Measurements from ENCODE around the gene FCAMR.

The FCAMR gene

DNA sequence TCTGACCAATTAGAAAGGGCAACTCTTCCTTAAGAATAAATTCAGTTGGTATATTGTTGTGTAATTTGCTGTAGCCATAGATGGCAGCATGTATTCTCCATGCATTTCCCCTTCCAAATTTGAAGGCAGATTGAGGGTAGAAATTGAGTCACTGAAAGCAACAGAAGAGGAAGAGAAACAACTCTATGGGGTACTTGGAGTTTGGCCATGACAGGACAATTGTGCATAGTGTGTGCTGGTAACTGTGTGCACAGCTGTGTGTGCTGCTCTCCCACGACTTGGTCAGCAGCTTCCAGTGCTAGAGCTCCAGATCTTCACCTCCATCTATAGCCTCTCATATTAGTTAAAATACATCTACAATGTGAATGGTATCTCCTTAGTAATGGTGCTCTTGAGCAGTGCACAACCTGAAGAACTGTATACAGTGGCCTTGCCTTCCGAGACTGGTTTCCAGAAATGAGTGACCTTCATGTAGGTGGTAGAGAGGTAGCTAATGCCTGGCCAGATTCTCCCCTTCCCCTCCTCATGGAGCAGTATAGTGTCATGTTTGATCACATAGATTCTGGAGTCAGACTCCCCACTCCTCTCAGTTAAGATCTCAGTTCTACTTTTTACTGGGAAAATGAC is 882 bp upstream of the FCAMR start:
- Histone ChIP-seq H3K27ac (no peak overlapping the region), H3K4me1 (no peaks in the 10 kb centered on the region)

GRCh38 chr1:206969090-206969489 is 1.2 kb downstream of the FCAMR start:
- no peak for TF ChIP-seq CTCF (IDR thresholded peaks at IDR 0.05)
- Histone ChIP-seq H2AFZ (no peak overlapping the region), H3K36me3 (ENCODE audit: control insufficient read depth, insufficient read depth, low read length) (no peaks in the 10 kb centered on the region), H3K79me2 (no peaks in the 10 kb centered on the region), H3K27me3 (ENCODE audit: control insufficient read depth, insufficient read depth, low read length) (no peaks in the 10 kb centered on the region), H3K4me3 (ENCODE audit: low read depth, low read length) (no peak overlapping the region), H3K4me2 (ENCODE audit: low read length) (no peak overlapping the region), H3K9ac (no peak overlapping the region), H3K9me3 (ENCODE audit: control insufficient read depth, low read length) (no peaks in the 10 kb centered on the region), H3K27ac (no peak overlapping the region), H3K4me1 (no peaks in the 10 kb centered on the region)

More for the DNA sequence above, 882 bp upstream of the FCAMR start:
- no peak for TF ChIP-seq CTCF (IDR thresholded peaks at IDR 0.05)
- H3K4me2 ChIP-seq (ENCODE audit: low read length), result no peak overlapping the region
- H3K27me3 ChIP-seq (ENCODE audit: control insufficient read depth, insufficient read depth, low read length), result no peaks in the 10 kb centered on the region
- H3K4me3 ChIP-seq (ENCODE audit: low read depth, low read length), result no peak overlapping the region
- no peaks in the 10 kb centered on the region for H3K36me3 ChIP-seq (ENCODE audit: control insufficient read depth, insufficient read depth, low read length)
- no peaks in the 10 kb centered on the region for H3K79me2 ChIP-seq
- H3K9ac ChIP-seq, result no peak overlapping the region
- no peaks in the 10 kb centered on the region for H3K9me3 ChIP-seq (ENCODE audit: control insufficient read depth, low read length)
- no peak overlapping the region for H2AFZ ChIP-seq

DNA sequence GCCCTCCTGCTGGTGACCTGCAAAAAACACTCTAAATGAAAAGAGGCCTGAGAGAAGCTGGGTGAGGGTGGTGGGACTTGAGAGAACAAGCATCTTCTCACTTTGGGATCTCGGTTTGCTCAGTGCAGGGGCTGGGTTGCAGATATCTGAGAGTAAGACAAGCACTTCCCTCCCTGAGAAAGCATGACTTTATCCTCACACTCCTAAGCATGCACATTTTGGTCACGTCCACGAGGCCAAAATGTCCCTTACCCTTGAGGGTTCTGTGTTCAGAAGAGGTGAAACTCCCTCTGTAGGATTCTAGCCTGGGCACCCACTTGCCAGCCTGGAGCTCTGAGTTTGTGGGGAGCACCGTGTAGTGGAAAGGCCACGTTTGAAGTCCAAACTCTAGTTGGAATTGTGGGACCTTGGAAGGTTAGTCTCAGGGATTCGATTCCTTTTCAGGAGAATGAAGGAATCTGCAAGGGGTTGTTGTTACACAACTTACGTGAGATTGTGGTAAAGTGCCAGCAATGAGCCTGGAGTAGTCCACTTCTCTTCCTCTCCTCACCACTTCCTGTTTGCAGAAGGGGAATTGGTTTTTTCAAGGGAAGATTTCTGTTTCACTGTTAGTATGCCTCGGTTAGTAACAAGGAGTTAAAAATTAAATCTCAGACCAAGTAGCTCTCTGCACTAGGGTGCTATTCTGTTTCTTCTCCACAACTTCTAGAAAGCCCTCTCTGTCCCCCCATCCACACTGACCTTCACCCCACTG is 3.0 kb downstream of the FCAMR start:
- Histone ChIP-seq H2AFZ (no peak overlapping the region), H3K9ac (no peak overlapping the region), H3K4me2 (ENCODE audit: low read length) (no peak overlapping the region), H3K9me3 (ENCODE audit: control insufficient read depth, low read length) (no peaks in the 10 kb centered on the region), H3K4me1 (no peaks in the 10 kb centered on the region), H3K79me2 (no peaks in the 10 kb centered on the region), H3K27ac (no peak overlapping the region), H3K27me3 (ENCODE audit: control insufficient read depth, insufficient read depth, low read length) (no peaks in the 10 kb centered on the region), H3K4me3 (ENCODE audit: low read depth, low read length) (no peak overlapping the region), H3K36me3 (ENCODE audit: control insufficient read depth, insufficient read depth, low read length) (no peaks in the 10 kb centered on the region)
- no peak for TF ChIP-seq CTCF (IDR thresholded peaks at IDR 0.05)

- Histone ChIP-seq H3K27me3 (ENCODE audit: control insufficient read depth, insufficient read depth, low read length) (no peaks in the 10 kb centered on the region), H3K27ac (no peak overlapping the region), H3K4me2 (ENCODE audit: low read length) (no peak overlapping the region), H3K4me1 (no peaks in the 10 kb centered on the region), H3K9ac (no peak overlapping the region), H2AFZ (no peak overlapping the region), H3K36me3 (ENCODE audit: control insufficient read depth, insufficient read depth, low read length) (no peaks in the 10 kb centered on the region), H3K79me2 (no peaks in the 10 kb centered on the region), H3K4me3 (ENCODE audit: low read depth, low read length) (no peak overlapping the region), H3K9me3 (ENCODE audit: control insufficient read depth, low read length) (no peaks in the 10 kb centered on the region)
- no peak for TF ChIP-seq CTCF (IDR thresholded peaks at IDR 0.05)
These were observed 4.5 kb downstream of the FCAMR start for GRCh38 chr1:206965781-206966180.
